Right forelimb (tissue), 1 donor: ENCODE results near the gene GHRL.
"Not testable (repeated sequence)": the region's sequence is repeated elsewhere in the genome, so short reads cannot be mapped to it uniquely, and the experiment has no call there.

Source experiments
- DNase-seq: peaks from one replicate; pipeline ENCODE4 v3.0.0-alpha.2; 2018

Gene GHRL

GRCh38 chr3:10322352-10322710 is 29.6 kb upstream of the GHRL start:
- no peak for DNase-seq

- DNase-seq = no peak
These were observed 29.0 kb upstream of the GHRL start for GRCh38 chr3:10321630-10322351.

GRCh38 chr3:10320320-10320677 is 27.6 kb upstream of the GHRL start:
- no peak for DNase-seq

GRCh38 chr3:10319804-10320203 is 27.1 kb upstream of the GHRL start:
- DNase-seq = no peak

GRCh38 chr3:10319251-10319650 is 26.5 kb upstream of the GHRL start:
- DNase-seq = no peak

- DNase-seq = no peak
These were observed 25.2 kb upstream of the GHRL start for GRCh38 chr3:10317961-10318350.

- no peak for DNase-seq
These were observed 24.7 kb upstream of the GHRL start for GRCh38 chr3:10317311-10317960.

GRCh38 chr3:10315771-10316344 is 23.1 kb upstream of the GHRL start:
- no peak for DNase-seq

- DNase-seq = no peak
These were observed 22.4 kb upstream of the GHRL start for GRCh38 chr3:10315101-10315500.

- no peak for DNase-seq
These were observed 20.1 kb upstream of the GHRL start for GRCh38 chr3:10312861-10313260.

- no peak for DNase-seq
These were observed 19.6 kb upstream of the GHRL start for GRCh38 chr3:10312391-10312790.

GRCh38 chr3:10311710-10312109 is 19.0 kb upstream of the GHRL start:
- DNase-seq = no peak

- DNase-seq = no peak
These were observed 17.8 kb upstream of the GHRL start for GRCh38 chr3:10310578-10310977.

- no peak for DNase-seq
These were observed 17.0 kb upstream of the GHRL start for GRCh38 chr3:10309736-10310135.

GRCh38 chr3:10308678-10309077 is 15.9 kb upstream of the GHRL start:
- no peak for DNase-seq

- DNase-seq = no peak
These were observed 13.4 kb upstream of the GHRL start for GRCh38 chr3:10306156-10306555.

- DNase-seq = no peak
These were observed 12.7 kb upstream of the GHRL start for GRCh38 chr3:10305331-10305902.

- DNase-seq = no peak
These were observed 12.2 kb upstream of the GHRL start for GRCh38 chr3:10304905-10305304.

GRCh38 chr3:10303785-10304184 is 11.0 kb upstream of the GHRL start:
- no peak for DNase-seq

- no peak for DNase-seq
These were observed 10.4 kb upstream of the GHRL start for GRCh38 chr3:10303105-10303504.

- DNase-seq = no peak
These were observed 7.3 kb upstream of the GHRL start for GRCh38 chr3:10300087-10300486.

- no peak for DNase-seq
These were observed 6.9 kb upstream of the GHRL start for GRCh38 chr3:10299679-10300078.

GRCh38 chr3:10299175-10299574 is 6.4 kb upstream of the GHRL start:
- no peak for DNase-seq

- DNase-seq = not testable (repeated sequence)
These were observed 5.3 kb upstream of the GHRL start for GRCh38 chr3:10298064-10298463.
